Natural killer cell (primary cell): Measurements from ENCODE around the gene TMBIM1. TPM values are rescaled to one million over a fixed set of nuclear protein-coding genes. Genes with fewer than 3 reads are reported as not detected.
A peak's percentile ranks its signal among the peaks of the same experiment; 100 is the strongest.

Experiments used
- ATAC-seq, 3 donors: fragments of 150-1000 bp in 2 of 3; fragments of 200-7000 bp in 1 of 3; cut with Tn5 transposase; 1 replicate in 1 of 3; 2 replicates in 2 of 3; pipeline ENCODE4 v1.10.0; 2021; ENCODE audit warnings: mild to moderate bottlenecking in 2 of 3, moderate library complexity in 2 of 3
- DNase-seq, 2 donors: peaks; one replicate each; pipeline versions ENCODE4 v3.0.0 to v3.0.0-alpha.2; 2013 to 2021; ENCODE audit warnings: mixed read lengths in 1 of 2
- H3K27ac ChIP-seq: one replicate; pipeline ENCODE4 v1.5.1; 2013; ENCODE audit warnings: mild to moderate bottlenecking, low read length
- H3K27me3 ChIP-seq: one replicate; pipeline ENCODE4 v1.6.1; 2013; ENCODE audit warnings: low read length; ENCODE audit not compliant: control insufficient read depth, insufficient read depth
- H3K36me3 ChIP-seq: one replicate; pipeline ENCODE4 v1.6.1; 2013; ENCODE audit warnings: low read length; ENCODE audit not compliant: control insufficient read depth, insufficient read depth
- H3K4me1 ChIP-seq: one replicate; pipeline ENCODE4 v1.6.1; 2013; ENCODE audit warnings: low read length; ENCODE audit not compliant: control insufficient read depth, insufficient read depth
- H3K4me3 ChIP-seq: one replicate; pipeline ENCODE4 v1.5.1; 2013; ENCODE audit warnings: low read length
- H3K9me3 ChIP-seq: one replicate; pipeline ENCODE4 v1.6.1; 2013; ENCODE audit warnings: low read length; ENCODE audit not compliant: control insufficient read depth, insufficient read depth
- H3K27ac Mint-ChIP-seq, 2 donors: one replicate each; pipeline ENCODE4 v1.8.0; 2022; ENCODE audit warnings: mild to moderate bottlenecking in 2 of 2, mixed read lengths in 2 of 2, moderate library complexity in 1 of 2
- H3K27me3 Mint-ChIP-seq, 2 donors: one replicate each; pipeline ENCODE4 v1.8.0; 2022; ENCODE audit warnings: low read depth in 2 of 2, mixed read lengths in 2 of 2
- H3K36me3 Mint-ChIP-seq: one replicate; pipeline ENCODE4 v1.8.0; 2022; ENCODE audit warnings: mixed read lengths
- H3K4me1 Mint-ChIP-seq, 2 donors: one replicate each; pipeline ENCODE4 v1.8.0; 2022; ENCODE audit warnings: mixed read lengths in 2 of 2
- H3K4me3 Mint-ChIP-seq: one replicate; pipeline ENCODE4 v1.8.0; 2022; ENCODE audit warnings: mild to moderate bottlenecking, moderate library complexity, mixed read lengths
- H3K9me3 Mint-ChIP-seq, 2 donors: one replicate each; pipeline ENCODE4 v1.8.0; 2022; ENCODE audit warnings: mixed read lengths in 2 of 2
- CTCF ChIP-seq: fragments of 200-600 bp; IDR thresholded peaks from one replicate; pipeline ENCODE4 v1.8.0; 2022; ENCODE audit warnings: antibody characterized with exemption
- WGBS: methylation state at CpG from one replicate; pipeline ENCODE4 v1.1.7; 2013; ENCODE audit warnings: missing lambda C conversion rate; ENCODE audit not compliant: insufficient coverage; 5-methylcytosine and 5-hydroxymethylcytosine counted together
- intact Hi-C: fragments of 100-400 bp; cut with micrococcal nuclease; formaldehyde crosslinking; loops from one replicate; pipeline ENCODE4 v1.14.2; 2022
- total RNA-seq, 4 donors: library from RNA; stranded (reverse); fragments of 120-200 nt in 1 of 4; gene quantifications; one replicate each; pipeline versions ENCODE4 v1.2.3 to v1.2.4, GENCODE V29; 2013 to 2022

TMBIM1 gene
- 100 to 1,000 TPM in 1 of 3 donors, 10 to 100 TPM in 2; 84.9 to 107 (median 95.1) TPM for total RNA-seq
- total RNA-seq (2013): 119 TPM

- Mint-ChIP-seq H3K4me1 (peaks cover 44 to 61% of the 10 kb centered on the region in 2 donors), H3K36me3 (no peaks in the 10 kb centered on the region), H3K4me3 (peak within 1 kb of the TSS; percentile 92), H3K27me3 (no peaks in the 10 kb centered on the region), H3K27ac (peak within 1 kb of the TSS; percentile 100), H3K9me3 (no peaks in the 10 kb centered on the region)
- no peaks in the 10 kb centered on the region for H3K27me3 ChIP-seq
- no peaks in the 10 kb centered on the region for H3K9me3 ChIP-seq
- H3K27ac ChIP-seq: peak within 1 kb of the TSS; percentile 86
- peaks cover 55% of the 10 kb centered on the region for H3K4me1 ChIP-seq
- peak; percentile 86 to 91 for DNase-seq
- H3K36me3 ChIP-seq: no peaks in the 10 kb centered on the region
- peak; percentile 90 to 97 (median 95) for ATAC-seq
- WGBS: 3% methylated on average over 57 of the region's 63 CpGs
- intact Hi-C loops: loop anchor here (1.0 to 2.0 kb wide), 2 partner anchors 22 to 104 kb away; partner anchors contain the start of genes AAMP and PNKD
- TF ChIP-seq CTCF: peak; percentile 95
- peak within 1 kb of the TSS; percentile 55 for H3K4me3 ChIP-seq
Measured at GRCh38 chr2:218292048-218293014, at the start of gene TMBIM1. Gene TMBIM1 (minus strand): TSS chr2:218292503. CDS start chr2:218282141, 10,362 bp downstream.

DNA sequence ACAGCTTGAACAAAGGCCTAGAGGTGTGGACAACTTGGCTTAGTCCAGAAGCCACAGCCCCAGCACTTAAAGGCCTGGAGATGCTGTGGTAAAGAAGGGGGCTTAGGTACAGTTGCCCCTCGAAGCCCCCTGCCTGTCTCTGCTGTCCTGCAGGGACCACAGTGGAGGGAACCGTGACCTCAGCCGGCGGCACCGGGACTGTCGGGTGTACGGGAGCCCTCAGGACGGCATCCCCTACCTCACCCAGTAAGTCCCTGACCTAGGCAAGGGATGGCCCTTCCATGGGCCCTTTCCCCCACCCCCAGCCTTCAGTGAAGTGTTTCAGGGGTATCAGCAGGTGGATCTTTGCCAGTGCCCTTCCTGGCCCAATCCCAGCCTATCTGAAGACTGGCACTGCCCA, 49.1 kb upstream of the TMBIM1 start:
- no peak for DNase-seq
- Histone ChIP-seq H3K4me1 (no peaks in the 10 kb centered on the region), H3K9me3 (no peaks in the 10 kb centered on the region), H3K27ac (no peak overlapping the region), H3K36me3 (no peaks in the 10 kb centered on the region), H3K4me3 (no peak overlapping the region), H3K27me3 (no peaks in the 10 kb centered on the region)
- no peak for ATAC-seq
- no peak overlapping the region for H3K27ac Mint-ChIP-seq
- no peaks in the 10 kb centered on the region for H3K9me3 Mint-ChIP-seq
- H3K4me1 Mint-ChIP-seq: peaks cover 0 to 4% of the 10 kb centered on the region in 2 donors
- TF ChIP-seq CTCF: no peak
- intact Hi-C loops: no loop called here
- no peaks in the 10 kb centered on the region for H3K36me3 Mint-ChIP-seq
- peaks cover 0 to 3% of the 10 kb centered on the region in 2 donors for H3K27me3 Mint-ChIP-seq
- H3K4me3 Mint-ChIP-seq: no peak overlapping the region
- WGBS: 96% methylated on average over 8 of the region's 8 CpGs

DNA sequence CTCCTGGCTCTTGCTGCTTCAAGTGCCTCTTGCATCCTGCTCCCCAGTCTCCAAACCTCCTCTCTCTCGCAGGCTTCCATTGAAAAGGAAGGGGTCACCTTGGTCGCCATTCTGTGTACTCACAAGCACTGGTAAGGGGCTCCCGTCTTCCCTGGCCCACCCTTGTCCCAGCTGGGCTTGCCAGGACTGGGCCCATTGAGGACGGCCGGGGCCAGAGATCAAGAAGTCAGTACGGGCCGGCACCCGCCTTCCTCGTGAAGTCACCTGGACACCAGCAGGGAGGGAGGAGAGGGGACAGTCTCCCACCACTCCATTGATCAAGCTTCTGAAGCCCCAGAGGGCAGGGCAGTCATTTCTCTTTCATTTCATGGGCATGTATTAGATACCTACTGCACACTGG, 48.4 kb upstream of the TMBIM1 start:
- intact Hi-C loops: no loop called here
- Mint-ChIP-seq H3K36me3 (no peaks in the 10 kb centered on the region), H3K4me1 (peaks cover 0 to 4% of the 10 kb centered on the region in 2 donors), H3K27me3 (peaks cover 0 to 3% of the 10 kb centered on the region in 2 donors), H3K4me3 (no peak overlapping the region), H3K27ac (peak overlapping the region in 1 of 2 donors; percentile 63), H3K9me3 (no peaks in the 10 kb centered on the region)
- Histone ChIP-seq H3K27me3 (no peaks in the 10 kb centered on the region), H3K36me3 (no peaks in the 10 kb centered on the region), H3K4me1 (no peaks in the 10 kb centered on the region), H3K27ac (no peak overlapping the region), H3K4me3 (no peak overlapping the region), H3K9me3 (no peaks in the 10 kb centered on the region)
- 88% methylated on average over 9 of the region's 9 CpGs for WGBS
- DNase-seq (no peak), ATAC-seq (no peak)
- no peak for TF ChIP-seq CTCF
